Measurements from ENCODE around the gene ACVR2A.

The ACVR2A gene

GRCh38 chr2:147867050-147867449, 22.2 kb downstream of the ACVR2A start:
- H3K4me3 ChIP-seq (ENCODE audit: low read depth, low read length) = no peak overlapping the region
- no peak for TF ChIP-seq CTCF (IDR thresholded peaks at IDR 0.05; ENCODE audit: borderline replicate concordance, insufficient read depth, low read depth, low read length)

DNA sequence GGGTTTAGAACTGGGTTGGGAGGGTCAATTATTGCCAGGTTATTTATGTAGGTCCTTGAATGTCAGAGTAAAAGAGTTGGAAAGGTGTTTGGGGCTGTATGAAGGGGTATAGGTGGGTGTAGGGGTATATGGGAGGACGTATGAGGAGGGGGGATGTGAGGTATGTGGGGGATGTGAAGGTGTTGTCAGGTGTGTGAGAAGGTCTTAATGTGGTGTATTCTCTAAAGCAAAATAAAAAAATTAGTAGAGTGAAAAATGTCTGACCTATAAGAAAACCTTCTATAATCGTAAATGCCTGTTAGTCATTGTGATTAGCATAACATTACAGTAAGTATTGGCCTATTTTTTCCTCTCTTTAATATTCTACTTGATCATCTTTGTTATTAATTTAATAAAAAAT, 25.1 kb downstream of the ACVR2A start:
- no peak overlapping the region for H3K4me3 ChIP-seq (ENCODE audit: low read depth, low read length)
- TF ChIP-seq CTCF (IDR thresholded peaks at IDR 0.05; ENCODE audit: borderline replicate concordance, insufficient read depth, low read depth, low read length) = no peak

DNA sequence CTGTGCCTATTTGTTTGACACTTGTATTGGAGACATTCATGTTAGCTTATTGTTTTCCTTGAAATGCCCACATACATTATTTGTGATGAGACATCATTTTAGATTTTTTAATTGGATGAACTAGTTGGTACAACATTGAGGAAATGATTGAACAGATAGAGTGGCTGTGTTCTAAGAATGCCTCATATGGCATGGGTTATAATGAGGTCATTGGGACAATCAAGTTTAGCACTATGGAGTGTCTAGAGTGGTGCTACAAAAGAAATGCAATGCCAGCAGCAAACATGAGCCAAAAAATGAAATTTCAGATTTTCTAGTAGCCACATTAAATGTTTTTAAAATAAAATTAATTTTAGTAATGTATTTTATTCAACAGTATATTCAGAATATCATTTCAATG, 28.1 kb downstream of the ACVR2A start:
- no peak for TF ChIP-seq CTCF (IDR thresholded peaks at IDR 0.05; ENCODE audit: borderline replicate concordance, insufficient read depth, low read depth, low read length)
- H3K4me3 ChIP-seq (ENCODE audit: low read depth, low read length) = no peak overlapping the region

- H3K4me3 ChIP-seq (ENCODE audit: low read depth, low read length) = no peak overlapping the region
- TF ChIP-seq CTCF (IDR thresholded peaks at IDR 0.05; ENCODE audit: borderline replicate concordance, insufficient read depth, low read depth, low read length) = no peak
These were observed 29.1 kb downstream of the ACVR2A start for GRCh38 chr2:147873859-147874483.

GRCh38 chr2:147879846-147880245, 35.0 kb downstream of the ACVR2A start:
- H3K4me3 ChIP-seq (ENCODE audit: low read depth, low read length) = no peak overlapping the region
- no peak for TF ChIP-seq CTCF (IDR thresholded peaks at IDR 0.05; ENCODE audit: borderline replicate concordance, insufficient read depth, low read depth, low read length)

DNA sequence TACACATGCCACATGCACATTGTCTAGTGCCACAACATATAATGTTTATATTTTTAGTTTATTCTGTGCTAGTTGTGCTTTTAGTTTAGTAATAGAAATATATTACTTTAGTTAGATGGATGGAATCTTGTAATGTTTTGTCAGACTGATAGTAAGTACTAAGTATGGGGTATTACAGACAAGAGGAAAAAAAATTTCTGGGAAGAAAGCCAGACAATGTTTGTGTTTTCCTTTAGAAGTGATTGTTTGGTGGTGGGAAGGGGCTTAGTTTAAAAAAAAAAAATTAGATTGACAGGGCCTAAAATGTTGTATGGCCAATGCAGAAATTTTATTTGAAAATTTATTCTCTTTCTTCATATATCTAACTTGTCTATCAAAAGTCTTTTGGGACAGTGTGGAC, 37.8 kb downstream of the ACVR2A start:
- no peak overlapping the region for H3K4me3 ChIP-seq (ENCODE audit: low read depth, low read length)
- no peak for TF ChIP-seq CTCF (IDR thresholded peaks at IDR 0.05; ENCODE audit: borderline replicate concordance, insufficient read depth, low read depth, low read length)

DNA sequence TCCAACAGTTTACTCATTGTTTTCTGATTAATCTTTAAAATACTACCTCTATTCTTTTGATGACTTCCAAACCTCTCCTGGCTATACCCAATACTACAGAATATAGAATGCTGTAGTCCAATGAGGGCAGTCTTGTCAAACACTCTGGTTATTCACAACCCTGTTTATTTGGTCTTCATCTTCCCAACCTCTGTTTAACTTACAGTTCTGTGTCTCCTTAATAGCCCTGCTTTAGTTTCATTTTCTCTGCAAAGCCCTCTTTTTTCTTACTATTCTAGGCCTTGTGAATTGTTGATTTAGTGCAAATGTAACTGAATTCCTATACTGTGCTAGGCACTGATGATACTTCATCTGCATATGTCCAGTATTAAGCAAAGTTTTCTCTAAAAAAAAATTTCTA, 40.0 kb downstream of the ACVR2A start:
- TF ChIP-seq CTCF (IDR thresholded peaks at IDR 0.05; ENCODE audit: borderline replicate concordance, insufficient read depth, low read depth, low read length) = no peak
- no peak overlapping the region for H3K4me3 ChIP-seq (ENCODE audit: low read depth, low read length)

Data from GM12875 (cell line).